Cortex of kidney (tissue), 1 donor: Measurements from ENCODE around the gene FGF8.

Source experiments
- DNase-seq: peaks from one replicate; lab custom pipeline; 2025; lab: John Stamatoyannopoulos, UW

The FGF8 gene

DNA sequence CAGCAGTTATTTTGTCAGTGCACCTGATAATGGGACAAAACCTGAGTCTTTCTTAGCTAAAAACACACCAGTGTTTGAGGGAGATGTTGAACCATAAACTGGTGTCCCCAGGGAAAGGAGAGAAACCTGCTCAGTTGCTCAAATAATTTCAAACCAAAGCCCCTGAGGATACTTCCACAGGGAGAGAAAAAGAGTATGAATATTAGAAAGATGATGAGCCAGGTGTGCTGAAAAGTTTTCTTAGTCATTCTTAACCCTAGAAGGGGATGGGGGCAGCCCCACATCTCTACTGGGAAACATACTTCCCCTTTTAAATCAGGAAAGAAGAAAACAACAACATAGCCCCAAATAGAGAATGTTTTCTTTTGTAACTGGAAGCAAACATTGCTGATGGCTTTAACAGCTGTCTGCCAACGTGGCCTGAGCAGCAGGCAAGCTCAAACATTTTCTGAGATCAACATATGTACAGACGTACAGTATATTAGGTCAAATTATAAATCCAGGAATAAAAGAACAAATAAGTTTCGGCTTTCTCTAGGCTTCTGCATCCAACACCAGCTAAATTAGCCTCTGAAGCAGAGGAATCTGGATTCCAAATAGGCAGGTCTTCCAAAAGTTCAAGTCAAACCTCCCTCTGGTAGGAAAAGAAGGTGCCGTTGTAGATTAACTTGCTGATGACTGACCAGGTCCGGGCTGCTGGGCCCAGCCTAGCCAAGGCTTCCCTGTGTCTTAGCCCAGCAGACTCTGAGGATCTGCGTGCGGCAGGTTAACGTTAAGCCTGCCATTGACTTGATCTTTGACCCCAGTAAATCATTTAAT is 50.4 kb downstream of the FGF8 start:
- no peak for DNase-seq

GRCh38 chr10:101724446-101724845 is 51.5 kb downstream of the FGF8 start:
- DNase-seq = no peak

- no peak for DNase-seq
Observed at GRCh38 chr10:101723176-101723575, 52.7 kb downstream of the FGF8 start.

GRCh38 chr10:101721806-101722205 is 54.1 kb downstream of the FGF8 start:
- DNase-seq = no peak

DNA sequence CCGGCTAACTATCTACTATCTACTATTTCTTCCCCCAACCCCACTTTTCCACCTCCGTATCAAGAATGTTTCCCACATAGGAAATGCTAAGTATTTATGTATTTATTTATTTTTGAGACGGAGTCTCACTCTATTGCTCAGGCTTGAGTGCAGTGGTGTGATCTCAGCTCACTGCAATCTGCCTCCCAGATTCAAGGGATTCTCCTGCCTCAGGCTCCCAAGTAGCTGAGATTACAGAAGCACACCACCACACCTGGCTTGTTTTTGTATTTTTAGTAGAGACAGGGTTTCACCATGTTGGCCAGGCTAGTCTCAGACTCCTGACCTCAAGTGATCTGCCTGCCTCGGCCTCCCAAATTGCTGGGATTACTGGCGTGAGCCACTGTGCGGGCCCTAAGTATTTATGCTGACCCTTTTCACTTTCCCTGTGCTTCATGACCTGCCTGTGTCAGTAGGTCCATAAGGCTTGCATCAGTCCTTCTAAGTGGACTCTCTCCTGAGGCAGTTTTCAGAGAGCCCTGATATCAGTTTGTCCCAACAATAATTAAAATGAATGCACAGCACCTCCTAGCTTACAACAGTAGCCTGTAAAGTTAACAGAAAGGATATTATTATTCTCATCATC is 55.2 kb downstream of the FGF8 start:
- no peak for DNase-seq
